ENCODE results near the gene RFC2. TPM values are rescaled to one million over a fixed set of nuclear protein-coding genes. Genes with fewer than 3 reads are reported as not detected.

Gene RFC2
- total RNA-seq, 1 donor from 2014 or later: 12.4 TPM

- Histone ChIP-seq H3K4me3 (ENCODE audit: low read depth, low read length) (no peak overlapping the region), H3K36me3 (ENCODE audit: control insufficient read depth, insufficient read depth, low read length) (peaks cover 32% of the 10 kb centered on the region), H3K27me3 (ENCODE audit: control insufficient read depth, insufficient read depth, low read length) (no peaks in the 10 kb centered on the region)
- no peak for FAIRE-seq
- DNase-seq (ENCODE audit: low read depth): no peak
- TF ChIP-seq CTCF (IDR thresholded peaks at IDR 0.05; ENCODE audit: insufficient read depth, low read length, severe bottlenecking): no peak
These were observed 59.5 kb downstream of the RFC2 start for GRCh38 chr7:74194686-74195085.

GRCh38 chr7:74193913-74194312, 60.3 kb downstream of the RFC2 start:
- no peak for TF ChIP-seq CTCF (IDR thresholded peaks at IDR 0.05; ENCODE audit: insufficient read depth, low read length, severe bottlenecking)
- Histone ChIP-seq H3K36me3 (ENCODE audit: control insufficient read depth, insufficient read depth, low read length) (peaks cover 36% of the 10 kb centered on the region), H3K4me3 (ENCODE audit: low read depth, low read length) (no peak overlapping the region), H3K27me3 (ENCODE audit: control insufficient read depth, insufficient read depth, low read length) (no peaks in the 10 kb centered on the region)
- DNase-seq (ENCODE audit: low read depth): no peak
- no peak for FAIRE-seq

GRCh38 chr7:74193054-74193453, 61.1 kb downstream of the RFC2 start:
- TF ChIP-seq CTCF (IDR thresholded peaks at IDR 0.05; ENCODE audit: insufficient read depth, low read length, severe bottlenecking): no peak
- peaks cover 40% of the 10 kb centered on the region for H3K36me3 ChIP-seq (ENCODE audit: control insufficient read depth, insufficient read depth, low read length)
- DNase-seq (ENCODE audit: low read depth) (no peak), FAIRE-seq (no peak)
- H3K4me3 ChIP-seq (ENCODE audit: low read depth, low read length): no peak overlapping the region
- no peaks in the 10 kb centered on the region for H3K27me3 ChIP-seq (ENCODE audit: control insufficient read depth, insufficient read depth, low read length)

- peaks cover 37% of the 10 kb centered on the region for H3K36me3 ChIP-seq (ENCODE audit: control insufficient read depth, insufficient read depth, low read length)
These were observed 63.0 kb downstream of the RFC2 start for GRCh38 chr7:74191231-74191630.

GRCh38 chr7:74190259-74190658, 63.9 kb downstream of the RFC2 start:
- FAIRE-seq: no peak
- H3K36me3 ChIP-seq (ENCODE audit: control insufficient read depth, insufficient read depth, low read length): peaks cover 36% of the 10 kb centered on the region
- no peak for DNase-seq (ENCODE audit: low read depth)
- no peaks in the 10 kb centered on the region for H3K27me3 ChIP-seq (ENCODE audit: control insufficient read depth, insufficient read depth, low read length)
- no peak overlapping the region for H3K4me3 ChIP-seq (ENCODE audit: low read depth, low read length)
- TF ChIP-seq CTCF (IDR thresholded peaks at IDR 0.05; ENCODE audit: insufficient read depth, low read length, severe bottlenecking): no peak

More at GRCh38 chr7:74191231-74191630, 63.0 kb downstream of the RFC2 start:
- Histone ChIP-seq H3K27me3 (ENCODE audit: control insufficient read depth, insufficient read depth, low read length) (no peaks in the 10 kb centered on the region), H3K4me3 (ENCODE audit: low read depth, low read length) (no peak overlapping the region)
- no peak for TF ChIP-seq CTCF (IDR thresholded peaks at IDR 0.05; ENCODE audit: insufficient read depth, low read length, severe bottlenecking)
- FAIRE-seq: no peak
- no peak for DNase-seq (ENCODE audit: low read depth)

- Histone ChIP-seq H3K36me3 (ENCODE audit: control insufficient read depth, insufficient read depth, low read length) (peaks cover 23% of the 10 kb centered on the region), H3K27me3 (ENCODE audit: control insufficient read depth, insufficient read depth, low read length) (no peaks in the 10 kb centered on the region), H3K4me3 (ENCODE audit: low read depth, low read length) (no peak overlapping the region)
- DNase-seq (ENCODE audit: low read depth) (no peak), FAIRE-seq (no peak)
- no peak for TF ChIP-seq CTCF (IDR thresholded peaks at IDR 0.05; ENCODE audit: insufficient read depth, low read length, severe bottlenecking)
These were observed 66.1 kb downstream of the RFC2 start for GRCh38 chr7:74187915-74188675.
